CD8-positive, alpha-beta memory T cell (primary cell): Measurements from ENCODE around the gene PCID2. TPM values are rescaled to one million over a fixed set of nuclear protein-coding genes. Genes with fewer than 3 reads are reported as not detected.

Source experiments
- CTCF ChIA-PET: fragments of 350-600 bp; sonication (Branson Sonifier 250); formaldehyde crosslinking; loops from one replicate; lab custom pipeline; 2021; ENCODE audit warnings: antibody characterized with exemption; lab: Charles Lee
- POLR2A ChIA-PET: fragments of 350-600 bp; sonication (Branson Sonifier 250); formaldehyde crosslinking; loops from one replicate; lab custom pipeline; 2021; ENCODE audit warnings: antibody characterized with exemption; lab: Charles Lee
- DNase-seq, 5 donors: peaks; one replicate each; pipeline versions ENCODE4 v3.0.0 to v3.0.0-alpha.2; 2020 to 2022; ENCODE audit warnings: mixed read lengths in 1 of 5
- H3K27ac ChIP-seq: one replicate; pipeline ENCODE4 v1.7.0; 2013; ENCODE audit warnings: low read depth, mild to moderate bottlenecking, low read length, moderate library complexity
- H3K27me3 ChIP-seq: 2 replicates; pipeline ENCODE4 v1.7.0; 2013; ENCODE audit warnings: low read length, mild to moderate bottlenecking; ENCODE audit not compliant: insufficient read depth, poor library complexity, severe bottlenecking
- H3K36me3 ChIP-seq: 2 replicates; pipeline ENCODE4 v1.7.0; 2013; ENCODE audit warnings: mild to moderate bottlenecking, low read length, moderate library complexity; ENCODE audit not compliant: insufficient read depth
- H3K4me1 ChIP-seq: 2 replicates; pipeline ENCODE4 v1.7.0; 2013; ENCODE audit warnings: mild to moderate bottlenecking, low read length, moderate library complexity; ENCODE audit not compliant: insufficient read depth
- H3K4me3 ChIP-seq: 2 replicates; pipeline ENCODE4 v1.7.0; 2013; ENCODE audit warnings: mild to moderate bottlenecking, low read length
- H3K9me3 ChIP-seq: 2 replicates; pipeline ENCODE4 v1.7.0; 2013; ENCODE audit warnings: mild to moderate bottlenecking, low read length
- H3K27ac Mint-ChIP-seq, 8 donors: one replicate each; pipeline ENCODE4 v1.8.0; 2020 to 2021; ENCODE audit warnings: mixed read lengths in 8 of 8, mild to moderate bottlenecking in 6 of 8, inconsistent platforms in 3 of 8, moderate library complexity in 3 of 8
- H3K27me3 Mint-ChIP-seq, 2 donors: one replicate each; pipeline ENCODE4 v1.8.0; 2020 to 2021; ENCODE audit warnings: mixed read lengths in 2 of 2, mild to moderate bottlenecking in 1 of 2, moderate library complexity in 1 of 2
- H3K36me3 Mint-ChIP-seq, 3 donors: one replicate each; pipeline ENCODE4 v1.8.0; 2020 to 2021; ENCODE audit warnings: mixed read lengths in 3 of 3, inconsistent platforms in 1 of 3, mild to moderate bottlenecking in 1 of 3
- H3K4me1 Mint-ChIP-seq, 3 donors: one replicate each; pipeline ENCODE4 v1.8.0; 2020 to 2021; ENCODE audit warnings: mixed read lengths in 3 of 3, inconsistent platforms in 1 of 3, mild to moderate bottlenecking in 1 of 3
- H3K4me3 Mint-ChIP-seq, 7 donors: one replicate each; pipeline ENCODE4 v1.8.0; 2020 to 2021; ENCODE audit warnings: mixed read lengths in 7 of 7, mild to moderate bottlenecking in 6 of 7, moderate library complexity in 4 of 7, inconsistent platforms in 2 of 7
- H3K9me3 Mint-ChIP-seq, 5 donors: one replicate each; pipeline ENCODE4 v1.8.0; 2020 to 2022; ENCODE audit warnings: mixed read lengths in 5 of 5, mild to moderate bottlenecking in 3 of 5, moderate library complexity in 2 of 5, inconsistent platforms in 1 of 5
- polyA plus RNA-seq: library from polyadenylated mRNA; unstranded; fragments of 300-500 nt; fragmentation: Illumina TruSeq; gene quantifications from one replicate; pipeline ENCODE4 v1.2.3, GENCODE V29; 2021
- total RNA-seq, 2 experiments: library from RNA; stranded (reverse); gene quantifications; one replicate each; pipeline ENCODE4 v1.2.3, GENCODE V29; 2021

The PCID2 gene
- total and polyA plus RNA-seq, 3 experiments from 2014 or later, result 60.1 to 90.4 (median 62.3) TPM

DNA sequence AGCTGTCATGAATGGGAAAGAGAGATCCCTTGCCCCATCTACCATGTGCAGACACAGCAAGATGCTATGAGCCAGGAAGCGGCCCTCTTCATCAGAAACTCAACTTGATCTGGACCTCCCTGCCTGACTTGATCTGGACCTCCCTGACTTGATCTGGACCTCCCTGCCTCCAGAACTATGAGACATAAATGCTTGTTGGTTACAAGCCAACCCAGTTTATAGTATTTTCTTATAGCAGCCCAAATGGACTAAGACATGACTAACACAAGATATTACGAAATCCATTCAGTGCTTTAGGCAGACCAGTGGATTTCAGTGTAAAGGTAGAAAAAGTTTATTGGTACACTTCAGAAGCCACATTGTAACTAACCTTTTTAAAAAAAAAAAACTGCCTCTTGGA is 15.6 kb downstream of the PCID2 start:
- ChIA-PET CTCF (no interaction called here), POLR2A (no interaction called here)
- no peaks in the 10 kb centered on the region for H3K27me3 ChIP-seq
- Mint-ChIP-seq H3K36me3 (peaks cover 3 to 91% (median 33%) of the 10 kb centered on the region in 3 donors), H3K27me3 (no peaks in the 10 kb centered on the region), H3K27ac (peak overlapping the region in 1 of 8 donors; percentile 32), H3K4me3 (no peak overlapping the region), H3K9me3 (no peaks in the 10 kb centered on the region), H3K4me1 (peaks cover 2 to 16% (median 7%) of the 10 kb centered on the region in 3 donors)
- no peak overlapping the region for H3K27ac ChIP-seq
- no peaks in the 10 kb centered on the region for H3K9me3 ChIP-seq
- no peaks in the 10 kb centered on the region for H3K4me1 ChIP-seq
- no peak for DNase-seq
- H3K36me3 ChIP-seq, result peaks cover 28% of the 10 kb centered on the region
- H3K4me3 ChIP-seq, result no peak overlapping the region

DNA sequence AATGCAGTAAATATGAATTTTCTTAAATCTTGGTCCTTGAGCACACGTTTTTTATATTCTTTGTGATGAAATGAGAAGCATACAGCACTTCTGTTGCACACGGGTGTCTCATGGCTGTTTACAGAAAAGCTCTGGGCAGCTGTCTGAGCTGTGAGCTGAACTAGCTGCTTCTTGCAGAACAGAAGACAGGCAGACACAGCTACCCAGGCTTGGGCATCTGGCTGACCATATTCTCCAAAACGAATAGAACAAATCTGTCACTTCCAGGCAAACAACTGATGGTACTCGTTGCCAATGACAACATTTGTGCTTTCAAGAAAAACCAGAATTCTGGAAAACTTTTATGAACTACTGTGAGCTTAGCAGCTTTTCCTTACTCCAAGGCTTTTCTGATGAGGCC is 16.2 kb downstream of the PCID2 start:
- ChIA-PET POLR2A (no interaction called here), CTCF (no interaction called here)
- peaks cover 3 to 89% (median 32%) of the 10 kb centered on the region in 3 donors for H3K36me3 Mint-ChIP-seq
- peaks cover 0 to 1% of the 10 kb centered on the region in 2 donors for H3K27me3 Mint-ChIP-seq
- no peaks in the 10 kb centered on the region for H3K9me3 Mint-ChIP-seq
- Histone ChIP-seq H3K27me3 (no peaks in the 10 kb centered on the region), H3K9me3 (no peaks in the 10 kb centered on the region), H3K36me3 (peaks cover 22% of the 10 kb centered on the region), H3K27ac (no peak overlapping the region), H3K4me3 (no peak overlapping the region), H3K4me1 (no peaks in the 10 kb centered on the region)
- H3K27ac Mint-ChIP-seq, result no peak overlapping the region
- no peak for DNase-seq
- H3K4me1 Mint-ChIP-seq, result peaks cover 8 to 22% (median 11%) of the 10 kb centered on the region in 3 donors
- H3K4me3 Mint-ChIP-seq, result no peak overlapping the region

DNA sequence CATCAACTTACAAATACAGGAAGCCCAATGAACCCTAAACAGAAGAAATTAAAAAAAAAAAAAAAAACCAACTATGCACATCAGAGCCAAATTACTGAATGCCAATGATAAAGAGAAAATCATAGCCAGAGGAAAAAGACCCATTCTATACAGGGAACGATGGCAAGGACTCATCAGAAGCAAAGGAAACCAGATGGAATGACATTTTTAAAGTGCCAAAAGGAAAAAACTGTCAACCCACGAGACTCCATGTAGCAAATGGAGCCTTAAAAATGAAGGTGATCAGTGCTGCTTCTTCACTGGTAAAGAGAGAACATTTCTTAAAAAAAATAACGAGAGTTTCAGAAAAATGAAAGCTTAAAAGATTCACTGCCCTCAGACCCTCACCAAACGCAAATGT is 18.3 kb downstream of the PCID2 start:
- no peak overlapping the region for H3K4me3 ChIP-seq
- no peaks in the 10 kb centered on the region for H3K9me3 ChIP-seq
- Mint-ChIP-seq H3K9me3 (no peaks in the 10 kb centered on the region), H3K27ac (no peak overlapping the region), H3K4me3 (no peak overlapping the region), H3K36me3 (peaks cover 3 to 73% (median 22%) of the 10 kb centered on the region in 3 donors), H3K4me1 (peaks cover 29 to 43% (median 29%) of the 10 kb centered on the region in 3 donors), H3K27me3 (peaks cover 0 to 2% of the 10 kb centered on the region in 2 donors)
- peaks cover 18% of the 10 kb centered on the region for H3K36me3 ChIP-seq
- ChIA-PET POLR2A (interaction anchor here (1.1 kb wide), 1 partner anchor 19 kb away, joined by 3 read pairs; the partner anchor contains the start of gene CUL4A), CTCF (interaction anchor here (1.0 kb wide), 1 partner anchor 10 kb away, joined by 4 read pairs; no protein-coding TSS in a partner anchor)
- H3K27ac ChIP-seq, result no peak overlapping the region
- DNase-seq, result no peak
- H3K4me1 ChIP-seq, result peaks cover 17% of the 10 kb centered on the region
- no peaks in the 10 kb centered on the region for H3K27me3 ChIP-seq

DNA sequence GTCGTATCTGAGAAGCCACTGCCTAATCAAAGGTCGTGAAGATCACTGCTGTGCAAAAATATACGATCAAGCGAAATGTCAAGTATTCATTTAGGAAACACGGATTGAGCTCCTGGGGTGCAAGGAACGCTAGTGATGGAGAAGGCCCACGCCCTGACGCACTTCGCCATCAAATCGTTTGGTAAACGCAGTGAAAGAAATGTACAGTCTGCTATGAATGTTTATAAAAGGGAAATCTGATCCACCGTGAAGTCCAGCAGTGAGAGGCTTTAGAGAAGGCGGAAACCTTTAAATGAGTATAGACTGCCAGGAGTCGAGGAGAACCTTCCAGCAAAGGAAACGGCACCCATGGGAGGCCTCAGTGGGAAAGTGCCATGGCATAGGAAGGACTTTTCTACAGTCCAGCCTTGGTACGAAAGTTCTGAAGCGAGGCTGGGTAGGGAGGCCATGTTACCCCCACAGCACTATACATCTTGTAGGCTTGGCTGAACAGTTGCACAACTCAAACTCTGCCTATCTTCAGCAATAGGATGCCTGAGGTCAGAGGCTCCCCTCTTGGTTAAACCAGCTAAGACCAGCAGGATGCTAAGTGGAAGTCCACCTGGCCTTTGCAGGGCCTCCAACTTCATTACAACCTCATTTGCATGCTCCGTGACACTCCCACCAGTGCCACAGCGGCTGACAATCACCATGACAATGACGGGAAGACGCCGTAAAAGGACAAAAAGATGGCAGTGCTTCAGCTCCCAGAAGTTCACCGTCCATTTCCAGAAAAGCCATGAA is 20.4 kb downstream of the PCID2 start:
- Mint-ChIP-seq H3K4me3 (peak overlapping the region in 2 of 7 donors; percentile 32 to 41), H3K36me3 (peaks cover 3 to 68% (median 25%) of the 10 kb centered on the region in 3 donors)

DNA sequence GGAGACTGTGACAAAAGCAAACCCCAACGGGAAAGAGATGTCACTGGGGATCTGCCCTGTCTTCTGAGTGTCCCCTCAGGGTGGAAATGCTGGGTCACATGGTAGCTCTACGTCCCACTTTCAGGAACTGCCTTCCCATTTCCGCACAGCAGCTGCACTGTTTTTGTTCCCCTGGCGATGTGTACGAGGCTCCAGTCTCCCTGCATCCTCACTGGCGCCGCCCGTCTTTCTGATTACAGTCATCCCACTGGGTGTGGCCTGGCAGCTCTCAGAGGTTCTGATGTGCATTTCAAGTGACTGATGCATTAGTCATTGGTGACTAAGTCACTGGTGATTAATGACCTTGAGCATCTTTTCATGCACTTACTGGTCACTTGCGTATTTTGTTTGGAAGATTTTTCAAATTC is 21.2 kb downstream of the PCID2 start:
- Histone ChIP-seq H3K27me3 (no peaks in the 10 kb centered on the region), H3K4me1 (peaks cover 39% of the 10 kb centered on the region), H3K9me3 (no peaks in the 10 kb centered on the region), H3K27ac (no peak overlapping the region), H3K4me3 (no peak overlapping the region), H3K36me3 (peaks cover 14% of the 10 kb centered on the region)
- Mint-ChIP-seq H3K36me3 (peaks cover 3 to 64% (median 25%) of the 10 kb centered on the region in 3 donors), H3K27me3 (peaks cover 0 to 2% of the 10 kb centered on the region in 2 donors), H3K9me3 (no peaks in the 10 kb centered on the region), H3K4me1 (peaks cover 51 to 67% (median 52%) of the 10 kb centered on the region in 3 donors), H3K27ac (peak overlapping the region; percentile 40 to 91 (median 80)), H3K4me3 (peak overlapping the region in 3 of 7 donors; percentile 41 to 72 (median 69))
- ChIA-PET POLR2A (no interaction called here), CTCF (interaction anchor here (0.7 kb wide), 1 partner anchor 101 kb away, joined by 3 read pairs; no protein-coding TSS in a partner anchor)
- no peak for DNase-seq

More for the DNA sequence above, 20.4 kb downstream of the PCID2 start:
- Mint-ChIP-seq H3K27ac (peak overlapping the region in 6 of 8 donors; percentile 72 to 91 (median 74)), H3K9me3 (no peaks in the 10 kb centered on the region), H3K4me1 (peaks cover 46 to 62% (median 48%) of the 10 kb centered on the region in 3 donors), H3K27me3 (peaks cover 0 to 2% of the 10 kb centered on the region in 2 donors)
- no peaks in the 10 kb centered on the region for H3K9me3 ChIP-seq
- no peaks in the 10 kb centered on the region for H3K27me3 ChIP-seq
- no peak overlapping the region for H3K4me3 ChIP-seq
- no peak overlapping the region for H3K27ac ChIP-seq
- CTCF ChIA-PET, result no interaction called here
- H3K36me3 ChIP-seq, result peaks cover 12% of the 10 kb centered on the region
- H3K4me1 ChIP-seq, result peaks cover 36% of the 10 kb centered on the region
- no peak for DNase-seq
- POLR2A ChIA-PET, result no interaction called here

DNA sequence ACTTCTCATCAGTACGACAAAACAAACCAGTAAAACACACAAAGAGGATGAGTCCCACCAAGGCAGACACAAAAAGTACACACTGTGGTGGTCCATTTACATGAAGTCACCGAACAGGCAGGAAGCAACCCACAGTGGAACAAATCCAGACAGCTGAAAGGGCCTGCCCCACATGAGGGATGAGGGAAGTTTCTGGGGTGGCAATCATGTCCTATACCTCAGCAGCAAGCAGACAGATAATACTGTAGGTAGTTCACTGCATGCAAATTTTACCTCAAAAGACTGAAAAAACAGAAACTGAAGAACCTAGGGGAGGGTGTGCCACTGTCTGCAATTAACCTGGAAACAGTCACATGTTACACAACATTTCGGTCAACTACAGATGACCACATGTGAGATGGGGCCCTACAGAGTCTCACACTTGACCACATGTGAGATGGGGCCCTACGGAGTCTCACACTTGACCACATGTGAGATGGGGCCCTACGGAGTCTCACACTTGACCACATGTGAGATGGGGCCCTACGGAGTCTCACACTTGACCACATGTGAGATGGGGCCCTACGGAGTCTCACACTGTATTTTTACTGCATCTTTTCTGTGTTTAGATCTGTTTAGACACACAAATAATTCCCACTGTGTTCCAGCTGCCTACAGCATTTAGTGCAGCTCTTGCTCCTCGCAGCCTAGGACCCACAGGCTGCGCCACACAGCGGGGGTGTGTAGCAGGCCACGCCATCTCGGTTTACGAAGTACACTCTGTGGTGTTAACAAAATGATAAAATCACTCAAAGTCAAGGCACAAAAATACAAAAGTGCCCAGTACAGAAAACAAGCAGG is 22.2 kb downstream of the PCID2 start:
- POLR2A ChIA-PET, result interaction anchor here (1.8 kb wide), 1 partner anchor 23 kb away, joined by 16 read pairs; the partner anchor contains the start of genes CUL4A and PCID2
- Histone ChIP-seq H3K36me3 (peaks cover 19% of the 10 kb centered on the region), H3K4me1 (peaks cover 39% of the 10 kb centered on the region), H3K4me3 (no peak overlapping the region), H3K27ac (no peak overlapping the region), H3K9me3 (no peaks in the 10 kb centered on the region), H3K27me3 (no peaks in the 10 kb centered on the region)
- peak in 1 of 5 donors; percentile 37 for DNase-seq
- Mint-ChIP-seq H3K4me3 (peak overlapping the region; percentile 51 to 86 (median 79)), H3K27me3 (peaks cover 0 to 2% of the 10 kb centered on the region in 2 donors), H3K4me1 (peaks cover 61 to 75% (median 62%) of the 10 kb centered on the region in 3 donors), H3K36me3 (peaks cover 3 to 64% (median 28%) of the 10 kb centered on the region in 3 donors), H3K27ac (peak overlapping the region; percentile 89 to 98 (median 92)), H3K9me3 (no peaks in the 10 kb centered on the region)
- CTCF ChIA-PET, result interaction anchor here (0.7 to 1.0 kb wide), 3 partner anchors 12 to 100 kb away, joined by 3 read pairs; no protein-coding TSS in a partner anchor

DNA sequence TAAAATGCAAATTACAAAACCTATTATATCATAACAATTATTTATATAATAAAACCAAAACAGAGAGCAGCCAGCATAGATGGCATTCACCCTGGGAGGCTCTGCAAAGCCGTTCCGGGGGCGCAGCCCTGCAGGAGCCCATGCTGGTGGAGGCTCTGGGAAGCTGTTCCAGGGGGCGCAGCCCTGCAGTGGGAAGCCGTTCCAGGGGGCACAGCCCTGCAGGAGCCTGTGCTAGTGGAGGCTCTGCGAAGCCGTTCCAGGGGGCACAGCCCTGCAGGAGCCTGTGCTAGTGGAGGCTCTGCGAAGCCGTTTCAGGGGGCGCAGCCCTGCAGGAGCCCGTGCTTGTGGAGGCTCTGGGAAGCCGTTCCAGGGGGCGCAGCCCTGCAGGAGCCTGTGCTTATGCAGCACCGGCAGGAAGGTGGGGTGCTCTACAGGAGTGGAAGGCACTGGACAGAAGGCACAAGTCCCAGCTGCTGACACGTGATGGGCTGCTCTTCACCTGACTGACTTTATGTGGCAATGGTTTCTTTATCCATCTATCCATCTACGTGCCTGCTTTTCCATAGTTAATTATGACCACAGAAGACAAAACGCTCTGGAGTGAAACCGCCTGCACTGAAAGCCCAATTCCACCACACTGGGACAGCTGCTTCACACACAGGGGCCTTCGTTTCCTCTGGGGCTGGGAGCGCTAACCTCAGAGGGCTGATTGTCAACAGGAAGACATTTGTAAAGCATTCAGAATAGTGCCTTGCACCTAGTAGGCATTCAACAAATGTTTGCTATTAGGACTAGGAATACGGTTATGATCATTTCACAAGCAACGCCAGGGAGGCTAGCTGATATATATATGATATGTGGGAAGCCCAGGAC is 23.7 kb downstream of the PCID2 start:
- Histone ChIP-seq H3K4me3 (peak overlapping the region; percentile 16), H3K36me3 (peaks cover 23% of the 10 kb centered on the region), H3K4me1 (peaks cover 49% of the 10 kb centered on the region), H3K27me3 (no peaks in the 10 kb centered on the region), H3K9me3 (no peaks in the 10 kb centered on the region), H3K27ac (no peak overlapping the region)
- Mint-ChIP-seq H3K9me3 (peaks cover 0 to 2% (median 1%) of the 10 kb centered on the region in 5 donors), H3K36me3 (peaks cover 7 to 65% (median 33%) of the 10 kb centered on the region in 3 donors), H3K27ac (peak overlapping the region; percentile 87 to 98 (median 94)), H3K27me3 (peaks cover 0 to 2% of the 10 kb centered on the region in 2 donors), H3K4me1 (peaks cover 74 to 90% (median 76%) of the 10 kb centered on the region in 3 donors), H3K4me3 (peak overlapping the region; percentile 84 to 90 (median 87))
- ChIA-PET POLR2A (interaction anchor here (1.8 kb wide), 1 partner anchor 24 kb away, joined by 16 read pairs; the partner anchor contains the start of genes CUL4A and PCID2), CTCF (interaction anchor here (0.9 kb wide), 1 partner anchor 25 kb away, joined by 3 read pairs; no protein-coding TSS in a partner anchor)
- DNase-seq, result peak in 4 of 5 donors; percentile 40 to 67 (median 45)
